ENCODE data around the gene CTDSPL.

- TF ChIP-seq, protein P1, sequence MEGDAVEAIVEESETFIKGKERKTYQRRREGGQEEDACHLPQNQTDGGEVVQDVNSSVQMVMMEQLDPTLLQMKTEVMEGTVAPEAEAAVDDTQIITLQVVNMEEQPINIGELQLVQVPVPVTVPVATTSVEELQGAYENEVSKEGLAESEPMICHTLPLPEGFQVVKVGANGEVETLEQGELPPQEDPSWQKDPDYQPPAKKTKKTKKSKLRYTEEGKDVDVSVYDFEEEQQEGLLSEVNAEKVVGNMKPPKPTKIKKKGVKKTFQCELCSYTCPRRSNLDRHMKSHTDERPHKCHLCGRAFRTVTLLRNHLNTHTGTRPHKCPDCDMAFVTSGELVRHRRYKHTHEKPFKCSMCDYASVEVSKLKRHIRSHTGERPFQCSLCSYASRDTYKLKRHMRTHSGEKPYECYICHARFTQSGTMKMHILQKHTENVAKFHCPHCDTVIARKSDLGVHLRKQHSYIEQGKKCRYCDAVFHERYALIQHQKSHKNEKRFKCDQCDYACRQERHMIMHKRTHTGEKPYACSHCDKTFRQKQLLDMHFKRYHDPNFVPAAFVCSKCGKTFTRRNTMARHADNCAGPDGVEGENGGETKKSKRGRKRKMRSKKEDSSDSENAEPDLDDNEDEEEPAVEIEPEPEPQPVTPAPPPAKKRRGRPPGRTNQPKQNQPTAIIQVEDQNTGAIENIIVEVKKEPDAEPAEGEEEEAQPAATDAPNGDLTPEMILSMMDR (IDR thresholded peaks at IDR 0.05): no peak
- no peak for TF ChIP-seq EZH2phosphoT487 (IDR thresholded peaks at IDR 0.05)
- no peak for TF ChIP-seq EZH2 (IDR thresholded peaks at IDR 0.05)
Observed at GRCh38 chr3:37949866-37950265, 88.2 kb downstream of the CTDSPL start.

Data from neural progenitor cell (in vitro differentiated cells).